Measurements from ENCODE around the gene TRMT61A. TPM values are rescaled to one million over a fixed set of nuclear protein-coding genes. Genes with fewer than 3 reads are reported as not detected.

Gene TRMT61A
- total and polyA plus RNA-seq, 2 of the 13 experiments (the other 11 are each of a cell fraction or from before 2014, with no cell fraction given) = 6.5 to 13.6 TPM

DNA sequence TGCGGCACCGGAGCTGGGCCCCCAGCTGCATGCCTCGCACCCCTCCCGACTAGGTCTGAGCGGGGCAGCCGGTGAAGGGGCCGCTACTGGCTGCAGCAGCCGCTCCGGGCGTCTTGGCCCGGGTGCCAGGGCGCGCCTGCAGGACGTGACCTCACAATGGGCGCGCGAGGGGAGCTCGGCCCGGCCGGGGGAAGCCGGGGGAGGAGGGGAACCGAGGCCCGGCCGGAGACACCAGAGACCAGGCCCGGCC lies 33.1 kb downstream of the TRMT61A start (continued):
- TF ChIP-seq MAZ (IDR thresholded peaks at IDR 0.05; ENCODE audit: borderline replicate concordance, low read depth, low read length) = no peak
- no peak for TF ChIP-seq MAZ (CRISPR knock-in tag; IDR thresholded peaks at IDR 0.05; ENCODE audit: low read depth)
- TF ChIP-seq ZSCAN29 (CRISPR knock-in tag; conservative IDR thresholded peaks at IDR 0.05) = no peak
- no peak for TF ChIP-seq GABPA (IDR thresholded peaks at IDR 0.05; ENCODE audit: low read depth, low read length)
- TF ChIP-seq GABPA (CRISPR knock-in tag; IDR thresholded peaks at IDR 0.05; ENCODE audit: low read depth) = peak; percentile 2; the same call in 1 of the 2 replicates
- TF ChIP-seq SOX13 (IDR thresholded peaks at IDR 0.05) = no peak
- no peak for TF ChIP-seq SOX13 (CRISPR knock-in tag; conservative IDR thresholded peaks at IDR 0.05 in 1 of 2, IDR thresholded peaks at IDR 0.05 in 1 of 2)
- TF ChIP-seq, protein P1, sequence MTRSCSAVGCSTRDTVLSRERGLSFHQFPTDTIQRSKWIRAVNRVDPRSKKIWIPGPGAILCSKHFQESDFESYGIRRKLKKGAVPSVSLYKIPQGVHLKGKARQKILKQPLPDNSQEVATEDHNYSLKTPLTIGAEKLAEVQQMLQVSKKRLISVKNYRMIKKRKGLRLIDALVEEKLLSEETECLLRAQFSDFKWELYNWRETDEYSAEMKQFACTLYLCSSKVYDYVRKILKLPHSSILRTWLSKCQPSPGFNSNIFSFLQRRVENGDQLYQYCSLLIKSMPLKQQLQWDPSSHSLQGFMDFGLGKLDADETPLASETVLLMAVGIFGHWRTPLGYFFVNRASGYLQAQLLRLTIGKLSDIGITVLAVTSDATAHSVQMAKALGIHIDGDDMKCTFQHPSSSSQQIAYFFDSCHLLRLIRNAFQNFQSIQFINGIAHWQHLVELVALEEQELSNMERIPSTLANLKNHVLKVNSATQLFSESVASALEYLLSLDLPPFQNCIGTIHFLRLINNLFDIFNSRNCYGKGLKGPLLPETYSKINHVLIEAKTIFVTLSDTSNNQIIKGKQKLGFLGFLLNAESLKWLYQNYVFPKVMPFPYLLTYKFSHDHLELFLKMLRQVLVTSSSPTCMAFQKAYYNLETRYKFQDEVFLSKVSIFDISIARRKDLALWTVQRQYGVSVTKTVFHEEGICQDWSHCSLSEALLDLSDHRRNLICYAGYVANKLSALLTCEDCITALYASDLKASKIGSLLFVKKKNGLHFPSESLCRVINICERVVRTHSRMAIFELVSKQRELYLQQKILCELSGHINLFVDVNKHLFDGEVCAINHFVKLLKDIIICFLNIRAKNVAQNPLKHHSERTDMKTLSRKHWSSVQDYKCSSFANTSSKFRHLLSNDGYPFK (CRISPR knock-in tag; IDR thresholded peaks at IDR 0.05; ENCODE audit: borderline replicate concordance) = no peak
- no peak for TF ChIP-seq ZFP36L2 (CRISPR knock-in tag; IDR thresholded peaks at IDR 0.05)
- TF ChIP-seq ZNF710 (CRISPR knock-in tag; IDR thresholded peaks at IDR 0.05; ENCODE audit: borderline replicate concordance) = 0 out of 2 replicates have a peak, but pooled peaks have one; percentile 16
- no peak for TF ChIP-seq POLR2AphosphoS2 (IDR thresholded peaks at IDR 0.05; ENCODE audit: low read depth, low read length)
- no peak for TF ChIP-seq FOXJ3 (CRISPR knock-in tag; IDR thresholded peaks at IDR 0.05; ENCODE audit: borderline replicate concordance)
- TF ChIP-seq SIN3B (IDR thresholded peaks at IDR 0.05; ENCODE audit: low read length) = no peak
- TF ChIP-seq, protein P2, sequence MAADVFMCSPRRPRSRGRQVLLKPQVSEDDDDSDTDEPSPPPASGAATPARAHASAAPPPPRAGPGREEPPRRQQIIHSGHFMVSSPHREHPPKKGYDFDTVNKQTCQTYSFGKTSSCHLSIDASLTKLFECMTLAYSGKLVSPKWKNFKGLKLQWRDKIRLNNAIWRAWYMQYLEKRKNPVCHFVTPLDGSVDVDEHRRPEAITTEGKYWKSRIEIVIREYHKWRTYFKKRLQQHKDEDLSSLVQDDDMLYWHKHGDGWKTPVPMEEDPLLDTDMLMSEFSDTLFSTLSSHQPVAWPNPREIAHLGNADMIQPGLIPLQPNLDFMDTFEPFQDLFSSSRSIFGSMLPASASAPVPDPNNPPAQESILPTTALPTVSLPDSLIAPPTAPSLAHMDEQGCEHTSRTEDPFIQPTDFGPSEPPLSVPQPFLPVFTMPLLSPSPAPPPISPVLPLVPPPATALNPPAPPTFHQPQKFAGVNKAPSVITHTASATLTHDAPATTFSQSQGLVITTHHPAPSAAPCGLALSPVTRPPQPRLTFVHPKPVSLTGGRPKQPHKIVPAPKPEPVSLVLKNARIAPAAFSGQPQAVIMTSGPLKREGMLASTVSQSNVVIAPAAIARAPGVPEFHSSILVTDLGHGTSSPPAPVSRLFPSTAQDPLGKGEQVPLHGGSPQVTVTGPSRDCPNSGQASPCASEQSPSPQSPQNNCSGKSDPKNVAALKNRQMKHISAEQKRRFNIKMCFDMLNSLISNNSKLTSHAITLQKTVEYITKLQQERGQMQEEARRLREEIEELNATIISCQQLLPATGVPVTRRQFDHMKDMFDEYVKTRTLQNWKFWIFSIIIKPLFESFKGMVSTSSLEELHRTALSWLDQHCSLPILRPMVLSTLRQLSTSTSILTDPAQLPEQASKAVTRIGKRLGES (CRISPR knock-in tag; IDR thresholded peaks at IDR 0.05; ENCODE audit: borderline replicate concordance) = no peak
- TF ChIP-seq, protein P3, sequence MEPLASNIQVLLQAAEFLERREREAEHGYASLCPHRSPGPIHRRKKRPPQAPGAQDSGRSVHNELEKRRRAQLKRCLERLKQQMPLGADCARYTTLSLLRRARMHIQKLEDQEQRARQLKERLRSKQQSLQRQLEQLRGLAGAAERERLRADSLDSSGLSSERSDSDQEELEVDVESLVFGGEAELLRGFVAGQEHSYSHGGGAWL (CRISPR knock-in tag; IDR thresholded peaks at IDR 0.05) = no peak; the same call in 1 of the 2 replicates
- TF ChIP-seq MLX (CRISPR knock-in tag; IDR thresholded peaks at IDR 0.05) = no peak
- TF ChIP-seq, protein P4, sequence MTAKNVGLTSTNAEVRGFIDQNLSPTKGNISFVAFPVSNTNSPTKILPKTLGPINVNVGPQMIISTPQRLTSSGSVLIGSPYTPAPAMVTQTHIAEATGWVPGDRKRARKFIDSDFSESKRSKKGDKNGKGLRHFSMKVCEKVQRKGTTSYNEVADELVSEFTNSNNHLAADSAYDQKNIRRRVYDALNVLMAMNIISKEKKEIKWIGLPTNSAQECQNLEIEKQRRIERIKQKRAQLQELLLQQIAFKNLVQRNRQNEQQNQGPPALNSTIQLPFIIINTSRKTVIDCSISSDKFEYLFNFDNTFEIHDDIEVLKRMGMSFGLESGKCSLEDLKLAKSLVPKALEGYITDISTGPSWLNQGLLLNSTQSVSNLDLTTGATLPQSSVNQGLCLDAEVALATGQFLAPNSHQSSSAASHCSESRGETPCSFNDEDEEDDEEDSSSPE (CRISPR knock-in tag; IDR thresholded peaks at IDR 0.05) = no peak
- TF ChIP-seq ZKSCAN5 (CRISPR knock-in tag; IDR thresholded peaks at IDR 0.05) = no peak
- TF ChIP-seq, protein P5, sequence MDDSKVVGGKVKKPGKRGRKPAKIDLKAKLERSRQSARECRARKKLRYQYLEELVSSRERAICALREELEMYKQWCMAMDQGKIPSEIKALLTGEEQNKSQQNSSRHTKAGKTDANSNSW (CRISPR knock-in tag; IDR thresholded peaks at IDR 0.05; ENCODE audit: borderline replicate concordance) = 0 out of 2 replicates have a peak, but pooled peaks have one; percentile 25
- TF ChIP-seq RXRA (CRISPR knock-in tag; IDR thresholded peaks at IDR 0.05) = 0 out of 2 replicates have a peak, but pooled peaks have one; percentile 28
- no peak for TF ChIP-seq HOXA7 (CRISPR knock-in tag; IDR thresholded peaks at IDR 0.05)
